HepG2 (cell line): Measurements from ENCODE around the gene GGT1. TPM values are rescaled to one million over a fixed set of nuclear protein-coding genes. Genes with fewer than 3 reads are reported as not detected.

ENCODE experiments used
- AGO1 ChIP-seq: fragments of 200-400 bp; formaldehyde crosslinking; IDR thresholded peaks from 2 replicates; pipeline ENCODE4 v1.6.1; 2017; ENCODE audit warnings: mild to moderate bottlenecking, low read depth, low read length, moderate library complexity; ENCODE audit not compliant: poor library complexity, severe bottlenecking
- AHDC1 ChIP-seq: sonication (generic); formaldehyde crosslinking; IDR thresholded peaks from 2 replicates; pipeline ENCODE4 v1.5.1; 2020; ENCODE audit warnings: mild to moderate bottlenecking, missing genetic modification reagents, borderline replicate concordance
- BCL3 ChIP-seq: sonication (generic); formaldehyde crosslinking; IDR thresholded peaks from 2 replicates; pipeline ENCODE4 v1.5.1; 2020; ENCODE audit warnings: mild to moderate bottlenecking, missing genetic modification reagents, moderate library complexity
- IRF1 ChIP-seq: sonication (generic); formaldehyde crosslinking; IDR thresholded peaks from 2 replicates; pipeline ENCODE4 v1.4.0; 2020; ENCODE audit warnings: low read depth, mild to moderate bottlenecking, missing genetic modification reagents
- JUN ChIP-seq: sonication (generic); formaldehyde crosslinking; IDR thresholded peaks from 2 replicates; pipeline ENCODE4 v1.4.0; 2020; ENCODE audit warnings: mild to moderate bottlenecking, missing genetic modification reagents
- NBN ChIP-seq: fragments of 450-650 bp; conservative IDR thresholded peaks from 2 replicates; pipeline ENCODE4 v1.6.1; 2017
- ZBTB39 ChIP-seq: sonication (generic); formaldehyde crosslinking; IDR thresholded peaks from 2 replicates; pipeline ENCODE4 v1.5.0; 2020; ENCODE audit warnings: missing genetic modification reagents
- ZBTB7B ChIP-seq: sonication (generic); formaldehyde crosslinking; IDR thresholded peaks from 2 replicates; pipeline ENCODE4 v1.4.0; 2020; ENCODE audit warnings: missing genetic modification reagents
- ZNF275 ChIP-seq: sonication (generic); formaldehyde crosslinking; IDR thresholded peaks from 2 replicates; pipeline ENCODE4 v1.8.0; 2022; ENCODE audit warnings: missing genetic modification reagents, mild to moderate bottlenecking, inconsistent platforms, borderline replicate concordance
- ZNF546 ChIP-seq: sonication (generic); formaldehyde crosslinking; conservative IDR thresholded peaks from 2 replicates; pipeline ENCODE4 v1.8.1; 2023; ENCODE audit warnings: mild to moderate bottlenecking, missing genetic modification reagents
- ZNF766 ChIP-seq: sonication (generic); formaldehyde crosslinking; IDR thresholded peaks from 2 replicates; pipeline ENCODE4 v1.5.0; 2020; ENCODE audit warnings: missing genetic modification reagents, borderline replicate concordance
- polyA plus RNA-seq, 8 experiments: library from polyadenylated mRNA; depleted of rRNA in 3 of 8; stranded (reverse) in 7 of 8; unstranded in 1 of 8; fragments of >200 nt; fragmentation: Illumina TruSeq in 4 of 8; extraction: Trizol in 4 of 8; gene quantifications; 2 replicates each; pipeline versions ENCODE4 v1.2.1 to v1.2.3, GENCODE V29; 2011 to 2016; ENCODE audit warnings: low read depth in 4 of 8, missing spikeins in 1 of 8, mixed read lengths in 1 of 8; ENCODE audit not compliant: insufficient read depth in 1 of 8
- total RNA-seq, 5 experiments: library from RNA; depleted of rRNA; stranded (reverse); fragments of >200 nt; fragmentation: Illumina TruSeq; extraction: Trizol; gene quantifications; 2 replicates each; pipeline ENCODE4 v1.2.3, GENCODE V29; 2016; ENCODE audit warnings: low read depth in 1 of 5

The GGT1 gene
- total and polyA plus RNA-seq, 2 of the 13 experiments (the other 11 are each of a cell fraction or from before 2014, with no cell fraction given): 29.9 to 103 TPM

- TF ChIP-seq ZNF275 (CRISPR knock-in tag) (peak; percentile 45; the same call in 1 of the 2 replicates), BCL3 (CRISPR knock-in tag) (no peak; the same call in none of the 2 replicates), NBN (no peak), AGO1 (peak; percentile 78), IRF1 (CRISPR knock-in tag) (no peak), JUN (CRISPR knock-in tag) (no peak), ZBTB39 (CRISPR knock-in tag) (no peak), ZNF766 (CRISPR knock-in tag) (peak; percentile 94; the same call in 1 of the 2 replicates), AHDC1 (no peak), ZNF546 (no peak), ZBTB7B (peak; percentile 75)
These were observed 47.6 kb upstream of the GGT1 start, which contains the start of gene SNRPD3 (continued) for GRCh38 chr22:24555165-24556039.
